ENCODE results near the gene TRAFD1. TPM values are rescaled to one million over a fixed set of nuclear protein-coding genes. Genes with fewer than 3 reads are reported as not detected.

The TRAFD1 gene
- total RNA-seq, 4 donors from 2014 or later: 37.0 to 56.9 (median 44.4) TPM

DNA sequence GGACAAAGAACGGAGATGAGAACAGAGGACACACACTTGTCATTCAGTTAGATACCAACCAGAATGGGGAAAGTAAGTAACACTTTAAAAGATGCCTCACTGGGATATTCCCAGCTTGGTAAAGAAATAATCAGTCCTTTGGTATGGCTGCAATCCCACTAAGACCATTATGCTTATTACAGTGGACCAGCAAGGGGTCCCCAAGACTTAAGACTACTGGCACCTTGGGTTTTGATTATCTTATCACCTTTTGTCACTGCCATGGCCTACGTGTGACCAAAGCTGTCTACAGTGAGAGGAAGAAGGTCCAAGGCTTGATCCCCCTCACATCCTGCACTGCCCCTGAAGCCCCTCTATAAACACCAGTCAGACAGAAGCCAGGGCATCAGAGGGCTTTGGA lies 65.8 kb downstream of the TRAFD1 start:
- Histone ChIP-seq H3K4me3 (no peak overlapping the region), H3K36me3 (peaks cover 15 to 95% (median 27%) of the 10 kb centered on the region in 3 donors), H3K27me3 (no peaks in the 10 kb centered on the region), H3K4me1 (peaks cover 7 to 33% (median 16%) of the 10 kb centered on the region in 3 donors), H3K9me3 (no peaks in the 10 kb centered on the region), H3K27ac (peak overlapping the region; percentile 61 to 80 (median 72))
- DNase-seq: no peak
- intact Hi-C loops (cut with DNase I): no loop called here
- WGBS, 2 donors: 44 to 67% methylated on average over 1 to 2 of the region's 2 CpGs
- TF ChIP-seq POLR2A (IDR thresholded peaks at IDR 0.05): no peak
- TF ChIP-seq, protein P1, sequence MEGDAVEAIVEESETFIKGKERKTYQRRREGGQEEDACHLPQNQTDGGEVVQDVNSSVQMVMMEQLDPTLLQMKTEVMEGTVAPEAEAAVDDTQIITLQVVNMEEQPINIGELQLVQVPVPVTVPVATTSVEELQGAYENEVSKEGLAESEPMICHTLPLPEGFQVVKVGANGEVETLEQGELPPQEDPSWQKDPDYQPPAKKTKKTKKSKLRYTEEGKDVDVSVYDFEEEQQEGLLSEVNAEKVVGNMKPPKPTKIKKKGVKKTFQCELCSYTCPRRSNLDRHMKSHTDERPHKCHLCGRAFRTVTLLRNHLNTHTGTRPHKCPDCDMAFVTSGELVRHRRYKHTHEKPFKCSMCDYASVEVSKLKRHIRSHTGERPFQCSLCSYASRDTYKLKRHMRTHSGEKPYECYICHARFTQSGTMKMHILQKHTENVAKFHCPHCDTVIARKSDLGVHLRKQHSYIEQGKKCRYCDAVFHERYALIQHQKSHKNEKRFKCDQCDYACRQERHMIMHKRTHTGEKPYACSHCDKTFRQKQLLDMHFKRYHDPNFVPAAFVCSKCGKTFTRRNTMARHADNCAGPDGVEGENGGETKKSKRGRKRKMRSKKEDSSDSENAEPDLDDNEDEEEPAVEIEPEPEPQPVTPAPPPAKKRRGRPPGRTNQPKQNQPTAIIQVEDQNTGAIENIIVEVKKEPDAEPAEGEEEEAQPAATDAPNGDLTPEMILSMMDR (IDR thresholded peaks at IDR 0.05): no peak

DNA sequence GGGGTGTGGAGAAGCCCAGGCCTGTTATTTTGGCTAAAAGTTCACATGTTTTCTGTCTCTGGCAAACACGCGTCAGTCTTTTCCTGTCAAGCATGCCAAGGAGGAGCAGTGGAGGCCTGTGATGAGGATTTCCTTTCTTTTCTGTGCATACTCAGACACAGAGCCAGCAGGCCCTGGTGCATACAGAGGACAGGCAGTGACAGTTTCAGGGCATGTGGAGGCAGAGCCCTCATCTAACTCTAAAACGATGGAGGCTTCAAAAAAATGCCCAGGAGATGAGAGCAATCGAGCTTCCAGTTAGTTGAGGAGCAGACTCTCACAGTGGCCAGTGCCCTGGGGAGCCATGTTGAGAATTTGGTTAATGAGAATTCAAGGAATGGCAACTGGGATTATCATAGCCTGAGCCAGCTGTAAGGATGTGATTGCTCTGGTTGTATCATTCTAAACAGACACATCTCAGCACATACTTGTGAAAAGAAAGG lies 66.5 kb downstream of the TRAFD1 start:
- 13 to 20% methylated on average over 2 to 4 of the region's 4 CpGs for WGBS, 2 donors
- Histone ChIP-seq H3K36me3 (peaks cover 16 to 96% (median 27%) of the 10 kb centered on the region in 3 donors), H3K27ac (peak overlapping the region; percentile 2 to 79 (median 46)), H3K4me3 (no peak overlapping the region), H3K9me3 (no peaks in the 10 kb centered on the region), H3K27me3 (no peaks in the 10 kb centered on the region), H3K4me1 (peaks cover 7 to 32% (median 16%) of the 10 kb centered on the region in 3 donors)
- intact Hi-C loops (cut with DNase I): no loop called here
- no peak for DNase-seq
- TF ChIP-seq, protein P1 (IDR thresholded peaks at IDR 0.05): no peak
- no peak for TF ChIP-seq POLR2A (IDR thresholded peaks at IDR 0.05)

DNA sequence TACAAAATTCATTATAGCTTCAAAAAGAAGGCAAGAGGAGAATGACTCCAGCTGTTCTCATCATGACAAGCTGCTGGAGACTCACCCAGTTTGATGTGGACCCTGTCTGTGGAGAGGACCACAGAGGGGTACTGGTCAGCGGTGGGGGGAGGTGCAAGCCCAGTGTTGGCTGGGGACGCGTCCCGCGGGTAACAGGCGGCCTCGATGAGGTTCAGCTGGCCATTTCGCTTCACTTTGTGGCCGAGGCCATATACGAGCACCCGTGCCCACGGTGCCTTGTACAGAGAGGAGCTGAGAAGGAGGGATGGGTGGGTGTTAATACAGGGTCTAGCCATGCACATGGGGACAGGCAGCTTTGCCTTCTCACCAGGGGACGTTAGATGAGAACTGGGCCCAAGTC lies 67.1 kb downstream of the TRAFD1 start:
- TF ChIP-seq POLR2A (IDR thresholded peaks at IDR 0.05): no peak
- TF ChIP-seq, protein P1 (IDR thresholded peaks at IDR 0.05): no peak
- Histone ChIP-seq H3K4me1 (peaks cover 7 to 32% (median 16%) of the 10 kb centered on the region in 3 donors), H3K36me3 (peaks cover 22 to 96% (median 27%) of the 10 kb centered on the region in 3 donors), H3K9me3 (no peaks in the 10 kb centered on the region), H3K27ac (peak overlapping the region; percentile 2 to 79 (median 38)), H3K27me3 (no peaks in the 10 kb centered on the region), H3K4me3 (no peak overlapping the region)
- intact Hi-C loops (cut with DNase I): no loop called here
- no peak for DNase-seq
- WGBS, 2 donors: 93 to 100% methylated on average over 7 to 13 of the region's 13 CpGs

DNA sequence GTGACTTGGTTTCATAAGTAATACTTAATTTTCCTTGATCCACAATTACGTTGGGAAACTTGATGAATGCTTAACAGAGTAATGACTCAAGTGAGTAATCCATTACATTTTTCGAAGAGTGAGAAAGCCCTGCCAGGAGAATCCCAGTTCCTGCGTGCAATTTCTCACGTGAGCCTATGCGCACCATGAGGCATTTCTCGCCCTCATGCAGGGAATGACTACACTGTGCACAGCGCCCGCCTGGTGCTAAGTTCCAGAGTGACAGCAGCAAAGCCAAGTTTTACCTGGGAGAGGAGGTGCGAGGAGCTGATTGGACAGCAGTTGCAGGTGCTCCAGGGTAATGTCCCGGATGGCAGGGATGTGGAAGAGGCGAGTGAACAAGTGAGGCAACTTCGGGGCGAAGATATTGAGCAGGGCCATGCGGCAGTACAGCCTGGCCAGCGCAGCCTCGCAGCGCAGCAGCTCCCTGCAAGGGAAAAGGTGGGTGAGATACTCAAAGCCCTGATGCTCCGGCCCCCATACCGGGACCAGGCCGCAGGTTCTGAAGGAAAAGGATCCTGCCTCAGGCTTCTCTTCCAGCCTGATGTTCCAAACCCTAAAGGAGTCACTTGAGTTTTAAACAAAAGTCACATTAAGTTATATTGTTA lies 69.4 kb downstream of the TRAFD1 start:
- peaks cover 21 to 98% (median 25%) of the 10 kb centered on the region in 3 donors for H3K36me3 ChIP-seq
- H3K4me3 ChIP-seq: no peak overlapping the region
- DNase-seq: no peak
- no peaks in the 10 kb centered on the region for H3K27me3 ChIP-seq
- intact Hi-C loops (cut with DNase I): no loop called here
- WGBS, 2 donors: 94% methylated on average over 13 to 17 of the region's 20 CpGs
- TF ChIP-seq, protein P1 (IDR thresholded peaks at IDR 0.05): no peak
- no peak for TF ChIP-seq POLR2A (IDR thresholded peaks at IDR 0.05)
- no peak overlapping the region for H3K27ac ChIP-seq
- H3K4me1 ChIP-seq: peaks cover 7 to 31% (median 16%) of the 10 kb centered on the region in 3 donors
- H3K9me3 ChIP-seq: no peaks in the 10 kb centered on the region

DNA sequence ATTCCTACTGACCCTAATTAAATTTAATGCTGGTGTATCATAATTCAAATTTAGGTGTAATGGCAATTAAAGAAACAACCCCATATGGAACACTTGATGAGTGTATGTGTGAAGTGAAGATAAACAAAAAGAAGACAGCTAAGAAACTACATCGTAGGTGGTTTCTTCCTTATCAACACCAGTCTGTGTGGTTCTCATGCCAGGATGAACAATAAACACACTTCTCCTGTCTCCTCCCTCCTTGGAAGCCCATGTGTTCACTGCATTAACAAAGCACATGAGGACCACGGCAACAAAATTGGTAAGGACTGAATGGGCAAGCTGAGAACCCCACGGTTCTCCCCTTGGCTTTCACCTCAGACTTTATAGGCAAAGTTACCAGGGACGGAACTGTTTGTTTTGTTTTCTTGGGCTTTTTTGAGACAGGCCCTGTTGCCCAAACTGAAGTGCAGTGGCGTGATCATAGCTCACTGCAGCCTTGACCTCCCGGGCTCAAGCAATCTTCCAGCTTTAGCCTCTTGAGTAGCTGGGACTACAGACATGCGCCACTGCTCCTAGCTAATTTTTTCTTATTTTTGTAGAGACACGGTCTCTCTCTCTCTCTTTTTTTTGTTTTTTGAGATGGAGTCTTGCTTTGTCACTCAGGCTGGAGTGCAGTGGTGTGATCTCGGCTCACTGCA lies 71.0 kb downstream of the TRAFD1 start:
- TF ChIP-seq POLR2A (IDR thresholded peaks at IDR 0.05): no peak
- H3K4me1 ChIP-seq: peaks cover 5 to 14% (median 7%) of the 10 kb centered on the region in 3 donors
- WGBS, 2 donors: 87 to 91% methylated on average over 9 of the region's 9 CpGs
- H3K27ac ChIP-seq: no peak overlapping the region
- no peak for DNase-seq
- no peak overlapping the region for H3K4me3 ChIP-seq
- no peaks in the 10 kb centered on the region for H3K27me3 ChIP-seq
- intact Hi-C loops (cut with DNase I): no loop called here
- no peaks in the 10 kb centered on the region for H3K9me3 ChIP-seq
- H3K36me3 ChIP-seq: peaks cover 24 to 99% (median 25%) of the 10 kb centered on the region in 3 donors

Data from esophagus squamous epithelium (tissue), 5 donors.